Omental fat pad (tissue), 4 donors: ENCODE measurements around the gene OR8S1. TPM values are rescaled to one million over a fixed set of nuclear protein-coding genes. Genes with fewer than 3 reads are reported as not detected.
"Not testable (repeated sequence)": the region's sequence is repeated elsewhere in the genome, so short reads cannot be mapped to it uniquely, and the experiment has no call there.

Source experiments
- ATAC-seq: fragments of 150-250 bp; one replicate; pipeline ENCODE4 v1.9.1; 2016; ENCODE audit warnings: mild to moderate bottlenecking, moderate library complexity; ENCODE audit not compliant: low FRiP score
- DNase-seq: peaks from one replicate; pipeline ENCODE4 v3.0.0-alpha.2; 2019; ENCODE audit warnings: low spot score
- total RNA-seq, 4 donors: library from RNA; depleted of rRNA; stranded (reverse); fragments of >200 nt; gene quantifications; one replicate each; pipeline ENCODE4 v1.1.0, GENCODE V29; 2016
- TF ChIP-seq, protein P1 (sequence below), 3 donors: fragments of 450-650 bp; IDR thresholded peaks; one replicate each; pipeline ENCODE4 v1.5.1; 2016 to 2017; ENCODE audit warnings: antibody characterized with exemption in 3 of 3, mild to moderate bottlenecking in 3 of 3, moderate library complexity in 2 of 3

The OR8S1 gene, protein sequence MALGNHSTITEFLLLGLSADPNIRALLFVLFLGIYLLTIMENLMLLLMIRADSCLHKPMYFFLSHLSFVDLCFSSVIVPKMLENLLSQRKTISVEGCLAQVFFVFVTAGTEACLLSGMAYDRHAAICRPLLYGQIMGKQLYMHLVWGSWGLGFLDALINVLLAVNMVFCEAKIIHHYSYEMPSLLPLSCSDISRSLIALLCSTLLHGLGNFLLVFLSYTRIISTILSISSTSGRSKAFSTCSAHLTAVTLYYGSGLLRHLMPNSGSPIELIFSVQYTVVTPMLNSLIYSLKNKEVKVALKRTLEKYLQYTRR
- total RNA-seq, result not detected

DNA sequence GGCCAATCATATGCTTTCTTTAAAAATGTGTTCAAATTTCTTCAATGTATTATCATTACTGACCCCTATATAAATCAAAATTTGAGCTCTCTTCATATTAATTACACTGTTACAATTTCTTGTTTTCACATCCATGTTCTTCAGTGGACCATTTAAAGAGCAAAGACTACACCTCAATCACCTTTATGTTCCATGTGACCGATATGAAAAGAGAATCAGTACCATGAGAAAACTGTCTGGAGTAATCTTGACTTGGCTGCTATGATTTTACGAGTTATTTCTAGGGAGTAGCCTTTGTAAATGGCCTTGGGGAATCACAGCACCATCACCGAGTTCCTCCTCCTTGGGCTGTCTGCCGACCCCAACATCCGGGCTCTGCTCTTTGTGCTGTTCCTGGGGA lies at the start of gene OR8S1:
Gene OR8S1, plus strand, starts transcription at position 301 of the 400 bp plus-strand sequence. Its CDS starts 0 bp downstream, at position 301.
- TF ChIP-seq, protein P1, sequence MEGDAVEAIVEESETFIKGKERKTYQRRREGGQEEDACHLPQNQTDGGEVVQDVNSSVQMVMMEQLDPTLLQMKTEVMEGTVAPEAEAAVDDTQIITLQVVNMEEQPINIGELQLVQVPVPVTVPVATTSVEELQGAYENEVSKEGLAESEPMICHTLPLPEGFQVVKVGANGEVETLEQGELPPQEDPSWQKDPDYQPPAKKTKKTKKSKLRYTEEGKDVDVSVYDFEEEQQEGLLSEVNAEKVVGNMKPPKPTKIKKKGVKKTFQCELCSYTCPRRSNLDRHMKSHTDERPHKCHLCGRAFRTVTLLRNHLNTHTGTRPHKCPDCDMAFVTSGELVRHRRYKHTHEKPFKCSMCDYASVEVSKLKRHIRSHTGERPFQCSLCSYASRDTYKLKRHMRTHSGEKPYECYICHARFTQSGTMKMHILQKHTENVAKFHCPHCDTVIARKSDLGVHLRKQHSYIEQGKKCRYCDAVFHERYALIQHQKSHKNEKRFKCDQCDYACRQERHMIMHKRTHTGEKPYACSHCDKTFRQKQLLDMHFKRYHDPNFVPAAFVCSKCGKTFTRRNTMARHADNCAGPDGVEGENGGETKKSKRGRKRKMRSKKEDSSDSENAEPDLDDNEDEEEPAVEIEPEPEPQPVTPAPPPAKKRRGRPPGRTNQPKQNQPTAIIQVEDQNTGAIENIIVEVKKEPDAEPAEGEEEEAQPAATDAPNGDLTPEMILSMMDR (IDR thresholded peaks at IDR 0.05), result no peak
- ATAC-seq, result no peak
- no peak for DNase-seq

DNA sequence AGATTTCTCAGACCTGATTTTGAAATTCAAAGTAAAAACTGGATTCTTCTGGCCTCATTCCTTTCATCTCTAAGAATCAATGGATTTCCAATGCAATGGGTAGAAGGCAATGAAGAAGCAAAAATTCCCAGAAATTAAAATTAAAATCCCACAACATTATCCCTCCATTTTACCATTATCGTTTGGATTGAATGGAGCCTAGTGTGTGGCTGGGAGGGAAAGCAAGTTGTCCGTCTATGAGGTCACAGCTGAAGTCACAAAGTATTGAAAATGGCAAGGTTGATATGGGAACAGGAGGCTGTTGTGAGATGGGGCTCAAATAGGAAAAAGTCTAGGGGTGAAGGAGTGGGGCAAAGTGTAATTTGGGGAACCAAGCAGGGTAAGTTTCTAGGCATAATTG lies 43.2 kb upstream of the OR8S1 start, which contains the start of gene C12orf54:
Gene C12orf54, plus strand, starts transcription at position 301 of the 400 bp plus-strand sequence. CDS start 799 bp downstream, outside the sequence.
- ATAC-seq, result no peak
- DNase-seq, result no peak
- TF ChIP-seq, protein P1 (IDR thresholded peaks at IDR 0.05), result no peak

DNA sequence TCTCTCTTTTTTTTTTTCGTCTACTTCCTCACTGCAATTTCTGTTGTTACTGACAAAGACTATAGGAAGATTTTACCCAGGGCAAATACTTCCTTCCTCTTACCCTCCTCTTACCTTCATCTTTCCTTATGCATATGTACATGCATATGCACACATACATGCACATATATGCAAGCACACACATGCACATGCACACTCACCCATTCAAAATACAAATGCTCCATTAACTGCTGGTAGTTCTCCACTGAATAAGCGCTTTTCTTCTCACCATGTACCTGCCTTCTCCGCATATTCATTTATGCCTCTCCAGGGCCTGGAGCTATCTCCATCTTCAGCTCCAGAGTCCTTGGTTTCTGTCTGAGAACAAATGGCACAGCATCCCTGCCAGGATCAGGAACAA lies 42.5 kb upstream of the OR8S1 start:
- ATAC-seq (no peak), DNase-seq (no peak)
- TF ChIP-seq, protein P1 (IDR thresholded peaks at IDR 0.05), result no peak

DNA sequence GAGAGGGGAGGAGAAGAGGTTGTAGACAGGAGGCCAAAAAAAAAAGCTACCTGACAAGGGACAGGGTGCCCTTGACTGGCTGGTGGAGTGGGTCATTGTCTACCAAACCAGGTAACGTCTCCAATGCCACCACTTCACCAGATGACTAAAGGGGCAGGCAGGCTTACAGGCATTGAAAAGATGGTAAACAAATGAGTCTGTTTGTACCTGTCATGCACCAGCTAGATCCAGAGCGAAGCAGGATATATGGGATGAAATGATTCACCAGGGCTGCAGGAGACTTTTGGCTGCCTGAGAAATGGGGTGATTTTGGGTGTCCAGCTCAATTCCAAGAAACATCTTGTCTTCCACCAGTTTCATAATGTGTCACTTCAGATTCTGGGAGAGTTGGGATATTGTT lies 39.2 kb upstream of the OR8S1 start:
- TF ChIP-seq, protein P1 (IDR thresholded peaks at IDR 0.05), result no peak
- DNase-seq, result no peak
- no peak for ATAC-seq

DNA sequence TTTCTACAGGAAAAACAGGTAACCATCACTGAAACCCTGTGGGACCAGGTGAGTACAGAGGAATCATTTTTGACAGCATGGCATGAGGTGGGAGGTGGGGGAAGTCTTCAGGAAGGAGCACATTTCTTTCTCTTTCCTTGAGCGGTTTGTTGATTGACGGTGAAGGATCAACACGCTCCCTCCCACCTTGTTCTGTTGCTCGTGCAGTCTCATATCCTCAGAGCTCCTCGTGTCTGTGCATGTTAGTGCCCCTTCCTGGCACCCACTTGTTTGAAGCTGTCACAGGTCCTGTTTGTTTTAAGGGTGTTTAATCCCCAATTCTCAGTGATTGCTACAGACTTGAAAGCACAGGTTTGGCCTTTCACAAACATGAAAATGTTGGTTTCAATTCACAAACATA lies 38.8 kb upstream of the OR8S1 start:
- DNase-seq (no peak), ATAC-seq (no peak)
- TF ChIP-seq, protein P1 (IDR thresholded peaks at IDR 0.05), result no peak

DNA sequence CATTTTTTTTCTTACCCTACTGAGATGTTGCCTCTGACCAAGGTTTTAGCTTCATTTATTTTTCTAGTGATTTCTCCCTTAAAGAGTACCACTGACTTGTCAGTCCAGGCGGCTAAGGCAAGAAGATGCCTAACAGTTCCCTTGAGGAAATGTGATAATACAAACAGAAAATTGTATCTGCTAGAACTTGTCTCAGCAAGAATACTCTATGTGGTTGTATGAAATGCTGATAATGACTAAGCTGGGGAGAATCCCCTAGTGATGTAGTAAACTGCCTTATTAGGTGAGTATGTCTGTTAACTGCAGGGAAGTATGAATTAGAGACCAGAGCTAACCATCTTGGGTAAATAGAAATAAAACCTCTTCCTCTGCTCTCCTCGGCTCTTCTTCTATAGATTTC lies 36.4 kb upstream of the OR8S1 start:
- TF ChIP-seq, protein P1 (IDR thresholded peaks at IDR 0.05), result no peak
- no peak for ATAC-seq
- no peak for DNase-seq

DNA sequence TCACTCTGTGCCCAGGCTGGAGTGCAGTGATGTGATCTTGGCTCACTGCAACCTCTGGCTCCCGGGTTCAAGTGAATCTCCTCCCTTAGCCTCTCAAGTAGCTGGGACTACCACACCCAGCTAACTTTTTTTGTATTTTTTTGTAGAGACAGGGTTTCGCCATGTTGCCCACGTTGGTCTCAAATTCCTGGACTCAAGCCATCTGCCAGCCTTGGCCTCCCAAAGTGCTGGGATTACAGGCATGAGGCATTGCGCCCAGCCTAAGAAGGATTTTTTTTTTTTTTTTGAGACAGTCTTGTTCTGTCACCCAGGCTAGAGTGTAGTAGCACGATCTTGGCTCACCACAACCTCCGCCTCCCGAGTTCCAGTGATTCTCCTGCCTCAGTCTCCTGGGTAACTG lies 36.0 kb upstream of the OR8S1 start:
- ATAC-seq, DNase-seq: not testable (repeated sequence)

DNA sequence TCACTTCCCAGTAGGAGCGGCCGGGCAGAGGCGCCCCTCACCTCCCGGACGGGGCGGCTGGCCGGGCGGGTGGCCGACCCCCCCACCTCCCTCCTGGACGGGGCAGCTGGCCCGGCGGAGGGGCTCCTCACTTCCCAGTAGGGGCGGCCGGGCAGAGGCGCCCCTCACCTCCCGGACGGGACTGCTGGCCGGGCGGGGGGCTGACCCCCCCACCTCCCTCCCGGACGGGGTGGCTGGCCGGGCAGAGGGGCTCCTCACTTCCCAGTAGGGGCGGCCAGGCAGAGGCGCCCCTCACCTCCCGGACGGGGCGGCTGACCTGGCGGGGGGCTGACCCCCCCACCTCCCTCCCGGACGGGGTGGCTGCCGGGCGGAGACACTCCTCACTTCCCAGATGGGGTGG lies 25.2 kb upstream of the OR8S1 start:
- not testable (repeated sequence) for ATAC-seq, DNase-seq

DNA sequence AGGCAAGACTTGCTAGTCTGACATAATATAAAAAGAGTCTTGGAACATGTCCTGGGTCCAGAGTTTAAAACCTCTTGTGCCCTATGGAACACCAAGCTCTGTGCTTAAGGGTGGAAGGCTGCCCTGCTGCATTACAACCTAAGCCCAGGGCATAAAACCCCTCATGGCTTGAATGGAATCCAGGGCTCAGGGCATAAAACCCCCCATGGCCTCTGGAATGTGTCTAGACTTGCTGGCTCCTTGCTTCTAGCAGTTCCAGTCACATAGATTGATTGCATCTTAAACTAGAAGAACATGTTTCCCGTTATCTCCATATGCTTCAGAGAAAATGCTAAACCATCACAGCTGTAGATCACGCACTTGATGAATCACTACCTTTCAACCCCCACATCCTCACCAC lies 18.6 kb upstream of the OR8S1 start:
- not testable (repeated sequence) for ATAC-seq, DNase-seq
